ENCODE results near the gene SLF2.

Gene SLF2

GRCh38 chr10:101007099-101007711, 94.4 kb downstream of the SLF2 start:
- H3K4me2 ChIP-seq: no peak overlapping the region
- no peaks in the 10 kb centered on the region for H3K79me2 ChIP-seq (ENCODE audit: insufficient read depth, low read depth)
- H3K36me3 ChIP-seq (ENCODE audit: insufficient read depth): no peaks in the 10 kb centered on the region
- H3K4me3 ChIP-seq (IDR thresholded peaks at IDR 0.05; ENCODE audit: insufficient read depth, low read depth, low read length): no peak overlapping the region
- H3K27ac ChIP-seq: no peak overlapping the region
- TF ChIP-seq CTCF (conservative IDR thresholded peaks at IDR 0.05; ENCODE audit: low read depth, low read length): no peak
- peaks cover under 1% of the 10 kb centered on the region for H3K4me1 ChIP-seq (ENCODE audit: low read depth, poor library complexity, severe bottlenecking)
- no peaks in the 10 kb centered on the region for H3K27me3 ChIP-seq (ENCODE audit: insufficient read depth, low read depth)
- H2AFZ ChIP-seq (ENCODE audit: low read depth): no peak overlapping the region
- no peak overlapping the region for H3K9ac ChIP-seq
- H4K20me1 ChIP-seq (ENCODE audit: insufficient read depth): no peaks in the 10 kb centered on the region

- peaks cover 3% of the 10 kb centered on the region for H3K4me1 ChIP-seq (ENCODE audit: low read depth, poor library complexity, severe bottlenecking)
- H4K20me1 ChIP-seq (ENCODE audit: insufficient read depth): no peaks in the 10 kb centered on the region
- H2AFZ ChIP-seq (ENCODE audit: low read depth): no peak overlapping the region
- no peak overlapping the region for H3K4me2 ChIP-seq
- H3K79me2 ChIP-seq (ENCODE audit: insufficient read depth, low read depth): no peaks in the 10 kb centered on the region
- no peak for TF ChIP-seq CTCF (conservative IDR thresholded peaks at IDR 0.05; ENCODE audit: low read depth, low read length)
- no peak overlapping the region for H3K27ac ChIP-seq
- H3K4me3 ChIP-seq (IDR thresholded peaks at IDR 0.05; ENCODE audit: insufficient read depth, low read depth, low read length): no peak overlapping the region
- no peaks in the 10 kb centered on the region for H3K36me3 ChIP-seq (ENCODE audit: insufficient read depth)
- H3K27me3 ChIP-seq (ENCODE audit: insufficient read depth, low read depth): no peaks in the 10 kb centered on the region
- H3K9ac ChIP-seq: no peak overlapping the region
Observed at GRCh38 chr10:101007915-101008822, 95.4 kb downstream of the SLF2 start.

- Histone ChIP-seq H2AFZ (ENCODE audit: low read depth) (no peak overlapping the region), H3K27me3 (ENCODE audit: insufficient read depth, low read depth) (no peaks in the 10 kb centered on the region), H4K20me1 (ENCODE audit: insufficient read depth) (no peaks in the 10 kb centered on the region), H3K4me3 (IDR thresholded peaks at IDR 0.05; ENCODE audit: insufficient read depth, low read depth, low read length) (no peak overlapping the region), H3K27ac (no peak overlapping the region), H3K79me2 (ENCODE audit: insufficient read depth, low read depth) (no peaks in the 10 kb centered on the region), H3K4me1 (ENCODE audit: low read depth, poor library complexity, severe bottlenecking) (peaks cover 8% of the 10 kb centered on the region), H3K9ac (no peak overlapping the region), H3K36me3 (ENCODE audit: insufficient read depth) (no peaks in the 10 kb centered on the region), H3K4me2 (no peak overlapping the region)
- no peak for TF ChIP-seq CTCF (conservative IDR thresholded peaks at IDR 0.05; ENCODE audit: low read depth, low read length)
Observed at GRCh38 chr10:101008823-101009423, 96.2 kb downstream of the SLF2 start.

GRCh38 chr10:101010329-101010728, 97.6 kb downstream of the SLF2 start:
- Histone ChIP-seq H3K79me2 (ENCODE audit: insufficient read depth, low read depth) (no peaks in the 10 kb centered on the region), H3K4me3 (IDR thresholded peaks at IDR 0.05; ENCODE audit: insufficient read depth, low read depth, low read length) (no peak overlapping the region), H3K4me2 (no peak overlapping the region), H3K9ac (no peak overlapping the region), H2AFZ (ENCODE audit: low read depth) (no peak overlapping the region), H3K4me1 (ENCODE audit: low read depth, poor library complexity, severe bottlenecking) (peaks cover 15% of the 10 kb centered on the region), H3K27ac (no peak overlapping the region), H4K20me1 (ENCODE audit: insufficient read depth) (no peaks in the 10 kb centered on the region), H3K27me3 (ENCODE audit: insufficient read depth, low read depth) (no peaks in the 10 kb centered on the region), H3K36me3 (ENCODE audit: insufficient read depth) (no peaks in the 10 kb centered on the region)
- TF ChIP-seq CTCF (conservative IDR thresholded peaks at IDR 0.05; ENCODE audit: low read depth, low read length): no peak
